HCT116 (cell line): Measurements from ENCODE around the gene UBE2E2. TPM values are rescaled to one million over a fixed set of nuclear protein-coding genes. Genes with fewer than 3 reads are reported as not detected.

ENCODE experiments used
- ATAC-seq: fragments of 200-7000 bp; cut with Tn5 transposase; 2 replicates; pipeline ENCODE4 v1.9.1; 2020; ENCODE audit warnings: mild to moderate bottlenecking, moderate library complexity
- BruUV-seq: library from RNA; stranded (reverse); fragments of 400-500 nt; replicated peaks from 2 replicates; lab custom pipeline; 2021; lab: Mats Ljungman, UMichigan
- CTCF ChIA-PET: fragments of 300-600 bp; sonication (Branson Sonifier 250); formaldehyde crosslinking; loops from one replicate; lab custom pipeline; 2021; ENCODE audit warnings: antibody characterized with exemption; lab: Charles Lee
- POLR2A ChIA-PET: fragments of 300-600, 350-600 bp; sonication (Branson Sonifier 250); formaldehyde crosslinking; loops from one replicate; lab custom pipeline; 2021; ENCODE audit warnings: antibody characterized with exemption; lab: Charles Lee
- RAD21 ChIA-PET, 2 experiments: fragments of 300-600 bp; sonication (Branson Sonifier 250); formaldehyde crosslinking; loops; one replicate each; lab custom pipeline; 2023; ENCODE audit warnings: low total read pairs in 2 of 2; ENCODE audit not compliant: uncharacterized antibody in 2 of 2, unreplicated experiment in 2 of 2, low non-redundant PET in 1 of 2; lab: Charles Lee
- DNase-seq: peaks from one replicate; pipeline ENCODE4 v3.0.0-alpha.2; 2010; ENCODE audit warnings: low read depth, low spot score
- H2AFZ ChIP-seq: fragments of 200-600 bp; shearing (Covaris generic), sonication (generic); 2 replicates; pipeline ENCODE4 v1.6.1; 2017; ENCODE audit warnings: low read depth, mixed run types, mixed read lengths, antibody characterized with exemption, low read length; ENCODE audit not compliant: poor library complexity, severe bottlenecking
- H3K27ac ChIP-seq: 2 replicates; pipeline ENCODE4 v1.5.1; 2012; ENCODE audit warnings: low read depth, low read length
- H3K27me3 ChIP-seq: fragments of 200-600 bp; sonication (generic); 2 replicates; pipeline ENCODE4 v1.6.1; 2016; ENCODE audit warnings: mixed run types, low read length, mixed read lengths; ENCODE audit not compliant: insufficient read depth
- H3K36me3 ChIP-seq, 2 experiments: fragments of 200-500 bp in 1 of 2; fragments of 200-600 bp in 1 of 2; sonication (Bioruptor generic) in 1 of 2; sonication (generic) in 1 of 2; 2 replicates each; pipeline versions ENCODE4 v1.5.1 to v1.6.1; 2014 to 2016; ENCODE audit warnings: low read length in 2 of 2, inconsistent platforms in 1 of 2, mixed read lengths in 1 of 2, mixed run types in 1 of 2; ENCODE audit not compliant: insufficient read depth in 2 of 2, control insufficient read depth in 1 of 2
- H3K4me1 ChIP-seq, 2 experiments: fragments of 200-600 bp in 1 of 2; sonication (generic) in 1 of 2; 2 replicates each; pipeline versions ENCODE4 v1.5.1 to v1.6.1; 2012 to 2017; ENCODE audit warnings: low read length in 2 of 2, inconsistent platforms in 1 of 2, mild to moderate bottlenecking in 1 of 2, mixed read lengths in 1 of 2, mixed run types in 1 of 2, moderate library complexity in 1 of 2; ENCODE audit not compliant: insufficient read depth in 2 of 2, control insufficient read depth in 1 of 2
- H3K4me2 ChIP-seq: fragments of 200-600 bp; sonication (generic); 2 replicates; pipeline ENCODE4 v1.6.1; 2017; ENCODE audit warnings: mixed run types, low read length, mixed read lengths
- H3K4me3 ChIP-seq, 2 experiments: fragments of 200-600 bp in 1 of 2; sonication (generic) in 1 of 2; replicated peaks in 1 of 2; 2 replicates each; pipeline ENCODE4 v1.5.1; 2011 to 2016; ENCODE audit warnings: low read length in 2 of 2, control low read depth in 1 of 2, low read depth in 1 of 2, mild to moderate bottlenecking in 1 of 2, mixed read lengths in 1 of 2, mixed run types in 1 of 2
- H3K79me2 ChIP-seq: fragments of 200-600 bp; sonication (generic); 2 replicates; pipeline ENCODE4 v1.6.1; 2017; ENCODE audit warnings: mild to moderate bottlenecking, mixed run types, low read length, moderate library complexity, mixed read lengths; ENCODE audit not compliant: insufficient read depth
- H3K9ac ChIP-seq: fragments of 200-600 bp; sonication (generic); 2 replicates; pipeline ENCODE4 v1.6.1; 2016; ENCODE audit warnings: low read length, mixed read lengths
- H3K9me2 ChIP-seq: fragments of 200-600 bp; sonication (generic), shearing (Covaris generic); 2 replicates; pipeline ENCODE4 v1.6.1; 2017; ENCODE audit warnings: mixed run types, mild to moderate bottlenecking, moderate library complexity; ENCODE audit not compliant: insufficient read depth
- H3K9me3 ChIP-seq, 2 experiments: fragments of 200-500 bp in 1 of 2; fragments of 200-600 bp in 1 of 2; sonication (Bioruptor generic) in 1 of 2; sonication (generic) in 1 of 2; 2 replicates each; pipeline ENCODE4 v1.6.1; 2014 to 2017; ENCODE audit warnings: low read length in 2 of 2, mixed read lengths in 2 of 2, inconsistent platforms in 1 of 2, low read depth in 1 of 2, mild to moderate bottlenecking in 1 of 2, mixed run types in 1 of 2, moderate library complexity in 1 of 2; ENCODE audit not compliant: control insufficient read depth in 1 of 2, insufficient read depth in 1 of 2
- H4K20me1 ChIP-seq: fragments of 200-600 bp; sonication (generic), shearing (Covaris generic); 2 replicates; pipeline ENCODE4 v1.6.1; 2017; ENCODE audit warnings: mixed run types, mild to moderate bottlenecking, moderate library complexity; ENCODE audit not compliant: insufficient read depth
- ATF3 ChIP-seq: IDR thresholded peaks from 2 replicates; pipeline ENCODE4 v1.6.1; 2012
- CBX3 ChIP-seq: IDR thresholded peaks from 2 replicates; pipeline ENCODE4 v1.6.1; 2012; ENCODE audit warnings: low read depth
- CTCF ChIP-seq, 3 experiments: fragments of 200-600 bp in 1 of 3; sonication (generic) in 1 of 3; IDR thresholded peaks in 2 of 3; conservative IDR thresholded peaks in 1 of 3; 2 replicates each; pipeline ENCODE4 v1.5.1; 2012 to 2017; ENCODE audit warnings: low read depth in 2 of 3, low read length in 2 of 3, antibody characterized with exemption in 1 of 3, borderline replicate concordance in 1 of 3, control low read depth in 1 of 3, mild to moderate bottlenecking in 1 of 3, mixed read lengths in 1 of 3, mixed run types in 1 of 3, moderate library complexity in 1 of 3; ENCODE audit not compliant: insufficient read depth in 1 of 3
- EGR1 ChIP-seq: IDR thresholded peaks from 2 replicates; pipeline ENCODE4 v1.6.1; 2012; ENCODE audit warnings: low read depth
- ELF1 ChIP-seq: IDR thresholded peaks from 2 replicates; pipeline ENCODE4 v1.6.1; 2012; ENCODE audit warnings: low read depth, borderline replicate concordance
- EZH2 ChIP-seq: fragments of 200-600 bp; sonication (generic); IDR thresholded peaks from 2 replicates; pipeline ENCODE4 v1.6.1; 2017; ENCODE audit warnings: antibody characterized with exemption, mixed run types
- EZH2phosphoT487 ChIP-seq: fragments of 200-600 bp; IDR thresholded peaks from 2 replicates; pipeline ENCODE4 v1.6.1; 2018; ENCODE audit warnings: antibody characterized with exemption, borderline replicate concordance
- POLR2A ChIP-seq: IDR thresholded peaks from 2 replicates; pipeline ENCODE4 v1.7.0; 2011; ENCODE audit warnings: borderline replicate concordance; ENCODE audit not compliant: insufficient read depth, insufficient read length; ENCODE audit errors: extremely low read depth
- POLR2AphosphoS5 ChIP-seq: IDR thresholded peaks from 2 replicates; pipeline ENCODE4 v1.6.1; 2011; ENCODE audit warnings: mild to moderate bottlenecking, low read depth, low read length, moderate library complexity
- RAD21 ChIP-seq: IDR thresholded peaks from 2 replicates; pipeline ENCODE4 v1.6.1; 2012; ENCODE audit warnings: low read depth, mild to moderate bottlenecking
- SIN3A ChIP-seq: IDR thresholded peaks from 2 replicates; pipeline ENCODE4 v1.6.1; 2012; ENCODE audit warnings: low read depth
- TCF7L2 ChIP-seq: IDR thresholded peaks from 2 replicates; pipeline ENCODE4 v1.7.0; 2011; ENCODE audit warnings: borderline replicate concordance, inconsistent platforms; ENCODE audit not compliant: insufficient read depth, insufficient read length; ENCODE audit errors: extremely low read depth
- YY1 ChIP-seq: IDR thresholded peaks from 2 replicates; pipeline ENCODE4 v1.6.1; 2011; ENCODE audit warnings: low read length, low read depth, moderate library complexity, mild to moderate bottlenecking; ENCODE audit not compliant: insufficient replicate concordance; ENCODE audit errors: extremely low read depth
- ZBTB33 ChIP-seq: IDR thresholded peaks from 2 replicates; pipeline ENCODE4 v1.6.1; 2011; ENCODE audit warnings: mild to moderate bottlenecking, low read length, moderate library complexity; ENCODE audit not compliant: insufficient replicate concordance; ENCODE audit errors: extremely low read depth
- ZNF274 ChIP-seq: fragments of 200-500 bp; sonication (Bioruptor generic); IDR thresholded peaks from 2 replicates; pipeline ENCODE4 v1.6.1; 2014; ENCODE audit warnings: mild to moderate bottlenecking, low read depth, low read length, inconsistent platforms
- intact Hi-C: fragments of 100-400 bp; cut with micrococcal nuclease; formaldehyde crosslinking; loops from 2 replicates; pipeline ENCODE4 v1.10.0; 2022
- total RNA-seq: library from RNA; stranded (reverse); gene quantifications from one replicate; pipeline ENCODE4 v1.2.1, GENCODE V29; 2021; ENCODE audit not compliant: unreplicated experiment
- TF ChIP-seq, protein P1 (sequence below): IDR thresholded peaks from 2 replicates; pipeline ENCODE4 v1.6.1; 2012

Gene UBE2E2
- total RNA-seq, 1 experiment from 2014 or later: 21.4 TPM

- intact Hi-C loops: no loop called here
- ChIA-PET POLR2A (no interaction called here), CTCF (no interaction called here), RAD21 (no interaction called here)
- Histone ChIP-seq H3K9me3 (no peaks in the 10 kb centered on the region), H3K79me2 (no peaks in the 10 kb centered on the region), H3K4me1 (peaks cover 6 to 13% of the 10 kb centered on the region in 2 experiments), H3K4me2 (no peak overlapping the region), H3K9me2 (no peaks in the 10 kb centered on the region), H3K9ac (no peak overlapping the region), H3K27me3 (no peaks in the 10 kb centered on the region), H3K4me3 (no peak overlapping the region), H4K20me1 (no peaks in the 10 kb centered on the region), H3K27ac (no peak overlapping the region), H3K36me3 (no peaks in the 10 kb centered on the region), H2AFZ (no peak overlapping the region)
- ATAC-seq (no peak), DNase-seq (no peak)
- TF ChIP-seq ATF3: no peak
- no peak for TF ChIP-seq POLR2AphosphoS5
- no peak for TF ChIP-seq ZNF274
- BruUV-seq: no TSS peak
These were observed 362.1 kb downstream of the UBE2E2 start for GRCh38 chr3:23565041-23565775.

DNA sequence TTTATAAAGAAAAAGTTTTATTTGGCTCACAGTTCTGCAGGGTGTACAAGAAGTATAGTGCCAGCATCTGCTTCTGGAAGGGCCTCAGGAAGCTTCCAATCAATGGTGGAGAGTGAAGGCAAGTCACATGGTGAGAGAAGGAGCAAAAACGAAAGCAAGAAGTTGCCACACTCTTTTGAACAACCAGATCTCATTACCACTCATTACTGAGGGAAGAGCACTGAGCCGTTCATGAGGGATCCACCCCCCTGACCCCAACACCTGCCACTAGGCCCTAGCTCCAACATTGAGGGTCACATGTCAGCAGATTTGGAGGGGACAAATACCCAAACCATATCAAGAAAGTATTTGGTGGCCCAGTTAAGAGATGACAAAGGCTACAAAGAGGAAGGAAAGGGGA lies 363.4 kb downstream of the UBE2E2 start:
- H3K4me2 ChIP-seq: no peak overlapping the region
- no TSS peak for BruUV-seq
- no peaks in the 10 kb centered on the region for H3K9me3 ChIP-seq
- H3K4me1 ChIP-seq: peaks cover 6 to 13% of the 10 kb centered on the region in 2 experiments
- H2AFZ ChIP-seq: no peak overlapping the region
- CTCF ChIA-PET: no interaction called here
- POLR2A ChIA-PET: no interaction called here
- H3K4me3 ChIP-seq: no peak overlapping the region
- no peak for DNase-seq
- no peak overlapping the region for H3K27ac ChIP-seq
- H3K36me3 ChIP-seq: no peaks in the 10 kb centered on the region
- intact Hi-C loops: no loop called here
- no peak overlapping the region for H3K9ac ChIP-seq
- TF ChIP-seq YY1 (no peak), EGR1 (no peak), ZBTB33 (no peak), ELF1 (no peak), CBX3 (no peak), EZH2 (no peak), POLR2AphosphoS5 (no peak), SIN3A (no peak), EZH2phosphoT487 (no peak), POLR2A (no peak), RAD21 (no peak), TCF7L2 (no peak), CTCF (IDR thresholded peaks at IDR 0.05 in 2 of 3, conservative IDR thresholded peaks at IDR 0.05 in 1 of 3; ENCODE audit: borderline replicate concordance in 1 of 3, insufficient read depth in 1 of 3, low read depth in 2 of 3, low read length in 2 of 3) (no peak)
- TF ChIP-seq, protein P1, sequence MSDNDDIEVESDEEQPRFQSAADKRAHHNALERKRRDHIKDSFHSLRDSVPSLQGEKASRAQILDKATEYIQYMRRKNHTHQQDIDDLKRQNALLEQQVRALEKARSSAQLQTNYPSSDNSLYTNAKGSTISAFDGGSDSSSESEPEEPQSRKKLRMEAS: no peak
- no peaks in the 10 kb centered on the region for H3K9me2 ChIP-seq
- no peak for ATAC-seq
- RAD21 ChIA-PET: no interaction called here
- H4K20me1 ChIP-seq: no peaks in the 10 kb centered on the region
- no peaks in the 10 kb centered on the region for H3K79me2 ChIP-seq
- H3K27me3 ChIP-seq: no peaks in the 10 kb centered on the region
